ENCODE data around the gene EFTUD2. TPM values are rescaled to one million over a fixed set of nuclear protein-coding genes. Genes with fewer than 3 reads are reported as not detected.

The EFTUD2 gene
- total and polyA plus RNA-seq, 2 of the 8 experiments (the other 6 are each of a cell fraction or from before 2014, with no cell fraction given), result 118 to 195 TPM

DNA sequence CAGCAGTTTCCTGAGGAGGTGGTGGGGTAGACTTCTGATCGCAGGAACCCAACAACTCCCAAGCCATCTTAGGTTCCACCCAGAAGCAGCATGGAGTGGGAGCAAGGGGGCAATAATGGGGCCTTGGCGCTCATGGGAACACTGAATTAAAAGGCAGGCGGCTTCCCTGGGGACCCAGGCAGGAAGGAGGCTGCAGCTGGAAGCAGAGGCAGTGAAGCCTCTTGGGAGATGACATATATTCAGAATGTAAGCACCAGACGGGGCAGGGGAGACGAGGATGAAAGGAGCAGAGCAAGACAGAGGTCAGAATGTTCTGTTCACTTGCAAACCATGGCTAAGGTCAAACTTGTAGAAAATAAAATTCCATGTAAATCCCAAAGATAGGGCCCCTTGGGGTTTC is 48.6 kb downstream of the EFTUD2 start:
- CTCF ChIA-PET (ENCODE audit: partially characterized antibody), result interaction anchor here (12.4 to 28.4 kb wide), 2 partner anchors 12 to 76 kb away, joined by 142 to 577 read pairs; no protein-coding TSS in a partner anchor
- H3K4me3 ChIP-seq (ENCODE audit: extremely low read depth in 1 of 4, insufficient read depth in 2 of 4, low read depth in 3 of 4, low read length in 4 of 4), result no peak overlapping the region
- peaks cover 0 to 1% of the 10 kb centered on the region in 2 experiments for H4K20me1 ChIP-seq (replicated peaks in 1 of 2; ENCODE audit: control insufficient read depth in 1 of 2, insufficient read depth in 2 of 2, low read length in 2 of 2)
- H3K18ac ChIP-seq (ENCODE audit: extremely low read depth, low read length), result no peak overlapping the region
- no peak overlapping the region for H3K4ac ChIP-seq (replicated peaks; ENCODE audit: insufficient read length, low read depth, low read length)
- no peak for FAIRE-seq
- H3K27me3 ChIP-seq (replicated peaks in 1 of 4; ENCODE audit: control insufficient read depth in 3 of 4, extremely low read depth in 1 of 4, insufficient read depth in 3 of 4, low read length in 3 of 4), result no peaks in the 10 kb centered on the region
- no peak overlapping the region for H2AK5ac ChIP-seq (ENCODE audit: low read depth, low read length)
- H3K4me1 ChIP-seq (replicated peaks in 1 of 4; ENCODE audit: control insufficient read depth in 3 of 4, insufficient read depth in 4 of 4, low read length in 3 of 4), result peaks cover 0 to 6% (median 3%) of the 10 kb centered on the region in 4 experiments; a peak in 4 of 7 replicates
- POLR2A ChIA-PET (ENCODE audit: partially characterized antibody), result interaction anchor here (1.0 to 1.2 kb wide), 2 partner anchors 10 to 12 kb away, joined by 3 read pairs; no protein-coding TSS in a partner anchor
- H4K8ac ChIP-seq (ENCODE audit: extremely low read depth, insufficient read depth, low read length), result no peak overlapping the region
- H2BK12ac ChIP-seq (ENCODE audit: low read depth, low read length), result no peak overlapping the region
- H3K9ac ChIP-seq (replicated peaks in 1 of 4; ENCODE audit: extremely low read depth in 1 of 4, low read depth in 3 of 4, low read length in 3 of 4), result no peak overlapping the region
- H3K23ac ChIP-seq (ENCODE audit: insufficient read length), result no peak overlapping the region
- H3K79me2 ChIP-seq (ENCODE audit: control insufficient read depth in 1 of 2, insufficient read depth in 2 of 2, low read length in 2 of 2), result no peaks in the 10 kb centered on the region
- no peak overlapping the region for H2BK20ac ChIP-seq (ENCODE audit: low read length)
- H3K79me1 ChIP-seq (ENCODE audit: low read depth, low read length), result no peaks in the 10 kb centered on the region
- DNase-seq (ENCODE audit: low read depth in 1 of 2, low spot score in 2 of 2), result no peak
- H3K4me2 ChIP-seq (ENCODE audit: insufficient read depth in 1 of 2, low read depth in 2 of 2, low read length in 2 of 2), result no peak overlapping the region
- H3K56ac ChIP-seq (replicated peaks; ENCODE audit: insufficient read length, low read depth, low read length), result no peak overlapping the region
- H3K9me3 ChIP-seq (ENCODE audit: insufficient read depth in 2 of 2, low read depth in 1 of 2, low read length in 1 of 2), result no peaks in the 10 kb centered on the region
- no peak overlapping the region for H4K91ac ChIP-seq (replicated peaks; ENCODE audit: insufficient read length, low read length)
- no peak overlapping the region for H4K5ac ChIP-seq (ENCODE audit: insufficient read length, low read depth, low read length)
- H3K27ac ChIP-seq (ENCODE audit: low read depth, low read length), result no peak overlapping the region
- no peak overlapping the region for H3K14ac ChIP-seq (ENCODE audit: insufficient read length)
- H2BK120ac ChIP-seq (replicated peaks; ENCODE audit: low read depth, low read length), result no peak overlapping the region
- no peak overlapping the region for H2BK15ac ChIP-seq (ENCODE audit: low read length)
- no peak overlapping the region; the same call in 1 of the 2 replicates for H2BK5ac ChIP-seq (ENCODE audit: low read depth, low read length)
- peaks cover 23 to 52% (median 44%) of the 10 kb centered on the region in 4 experiments for H3K36me3 ChIP-seq (ENCODE audit: control insufficient read depth in 2 of 4, insufficient read depth in 4 of 4, low read length in 3 of 4)
- H3K23me2 ChIP-seq (ENCODE audit: low read depth, low read length), result no peaks in the 10 kb centered on the region
- H2AFZ ChIP-seq (ENCODE audit: low read length), result no peak overlapping the region
- WGBS, 2 experiments (ENCODE audit: extremely low coverage in 1 of 2, insufficient coverage in 1 of 2, insufficient read length in 1 of 2, insufficient replicate concordance in 2 of 2, low coverage in 1 of 2, low lambda C conversion rate in 2 of 2, missing lambda C conversion rate in 1 of 2), result 94% methylated on average over 5 of the region's 5 CpGs; no CpG with 5 or more reads in 1 of the 2 experiments
- no peak for TF ChIP-seq POU5F1 (IDR thresholded peaks at IDR 0.05; ENCODE audit: low read depth, low read length)
- TF ChIP-seq PHF8 (conservative IDR thresholded peaks at IDR 0.05; ENCODE audit: low read depth, low read length), result no peak
- TF ChIP-seq SRF (IDR thresholded peaks at IDR 0.05; ENCODE audit: low read depth, low read length), result no peak
- no peak for TF ChIP-seq RFX5 (IDR thresholded peaks at IDR 0.05; ENCODE audit: borderline replicate concordance, low read depth, low read length)
- TF ChIP-seq SIRT6 (IDR thresholded peaks at IDR 0.05; ENCODE audit: low read length), result no peak
- no peak for TF ChIP-seq SP4 (IDR thresholded peaks at IDR 0.05; ENCODE audit: low read length)
- TF ChIP-seq SAP30 (IDR thresholded peaks at IDR 0.05; ENCODE audit: insufficient read depth, insufficient replicate concordance, low read length), result no peak
- TF ChIP-seq BRCA1 (IDR thresholded peaks at IDR 0.05; ENCODE audit: low read depth, low read length), result no peak
- TF ChIP-seq SUZ12 (IDR thresholded peaks at IDR 0.05; ENCODE audit: low read length), result no peak
- TF ChIP-seq TBP (IDR thresholded peaks at IDR 0.05; ENCODE audit: low read depth, low read length), result no peak
- TF ChIP-seq RBBP5 (IDR thresholded peaks at IDR 0.05; ENCODE audit: borderline replicate concordance, low read depth, low read length), result no peak
- no peak for TF ChIP-seq RAD21 (IDR thresholded peaks at IDR 0.05 in 1 of 2, conservative IDR thresholded peaks at IDR 0.05 in 1 of 2; ENCODE audit: low read depth in 2 of 2, low read length in 2 of 2)
- TF ChIP-seq CBX5 (IDR thresholded peaks at IDR 0.05; ENCODE audit: low read depth, low read length), result no peak
- no peak for TF ChIP-seq YY1 (IDR thresholded peaks at IDR 0.05; ENCODE audit: low read depth, low read length)
- TF ChIP-seq SP2 (IDR thresholded peaks at IDR 0.05; ENCODE audit: low read length), result no peak
